T follicular helper cell (primary cell): ENCODE measurements around the gene RBM28.
"Not testable (repeated sequence)": the region's sequence is repeated elsewhere in the genome, so short reads cannot be mapped to it uniquely, and the experiment has no call there.

ENCODE experiments used
- DNase-seq: peaks from one replicate; pipeline ENCODE4 v3.0.0-alpha.2; 2020; ENCODE audit warnings: low read depth

RBM28 gene

DNA sequence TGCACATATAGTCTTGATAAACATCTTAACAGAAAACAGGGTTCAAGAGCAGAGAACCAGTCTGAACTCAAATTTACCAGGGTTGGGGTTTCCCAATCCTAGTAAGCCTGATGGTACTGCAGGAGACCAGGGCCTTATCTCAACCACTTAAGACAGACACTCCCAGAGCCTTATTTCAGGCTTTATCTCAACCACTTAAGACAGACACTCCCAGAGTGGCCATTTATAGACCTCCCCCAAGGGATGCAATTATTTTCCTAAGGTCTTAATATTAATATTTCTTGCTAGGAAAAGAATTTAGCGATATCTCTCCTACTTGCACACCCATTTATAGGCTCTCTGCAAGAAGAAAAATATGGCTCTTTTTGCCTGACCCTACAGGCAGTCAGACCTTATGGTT, 63.3 kb downstream of the RBM28 start:
- DNase-seq = not testable (repeated sequence)

DNA sequence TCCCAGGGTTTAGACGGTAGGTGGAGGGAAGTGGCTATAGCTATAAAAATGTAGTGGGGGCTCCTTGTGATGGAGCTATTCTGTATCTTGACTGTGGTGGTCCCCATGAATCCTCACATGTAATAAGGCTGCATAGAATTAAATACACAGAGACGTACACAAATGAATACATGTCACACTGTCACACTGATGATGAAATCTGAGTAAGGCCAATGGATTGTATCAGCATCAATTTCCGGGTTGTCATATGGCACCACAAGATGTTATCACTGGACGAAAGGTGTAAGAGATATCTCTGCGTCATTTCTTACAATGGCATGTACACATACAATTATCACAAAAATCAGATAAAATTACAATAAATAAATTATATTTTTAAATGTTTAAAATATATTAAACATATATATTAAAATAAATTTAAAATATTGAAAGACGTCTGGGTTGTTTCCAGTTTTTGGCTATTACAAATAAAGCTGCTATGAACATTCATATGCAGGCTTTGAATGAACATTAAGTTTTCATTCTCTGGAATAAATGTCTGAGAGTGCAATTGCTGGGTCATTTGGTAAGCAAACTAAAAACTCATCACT, 64.5 kb downstream of the RBM28 start:
- no peak for DNase-seq

DNA sequence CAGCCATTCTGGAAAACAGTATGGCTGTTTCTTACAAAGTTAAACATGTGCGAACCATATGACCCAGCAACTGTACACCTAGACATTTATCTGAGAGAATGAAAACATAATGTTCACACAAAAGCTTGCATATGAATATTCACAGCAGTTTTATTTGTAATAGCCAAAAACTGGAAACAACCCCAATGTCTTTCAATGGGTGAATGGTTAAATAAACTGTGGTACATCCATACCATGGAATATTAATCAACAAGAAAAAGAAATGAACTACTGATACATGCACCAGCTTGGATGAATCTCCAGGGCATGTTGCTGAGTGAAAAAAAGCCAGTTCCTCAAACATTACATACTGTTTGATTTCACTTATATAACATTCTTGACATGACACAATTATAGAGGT, 65.3 kb downstream of the RBM28 start:
- DNase-seq = no peak

DNA sequence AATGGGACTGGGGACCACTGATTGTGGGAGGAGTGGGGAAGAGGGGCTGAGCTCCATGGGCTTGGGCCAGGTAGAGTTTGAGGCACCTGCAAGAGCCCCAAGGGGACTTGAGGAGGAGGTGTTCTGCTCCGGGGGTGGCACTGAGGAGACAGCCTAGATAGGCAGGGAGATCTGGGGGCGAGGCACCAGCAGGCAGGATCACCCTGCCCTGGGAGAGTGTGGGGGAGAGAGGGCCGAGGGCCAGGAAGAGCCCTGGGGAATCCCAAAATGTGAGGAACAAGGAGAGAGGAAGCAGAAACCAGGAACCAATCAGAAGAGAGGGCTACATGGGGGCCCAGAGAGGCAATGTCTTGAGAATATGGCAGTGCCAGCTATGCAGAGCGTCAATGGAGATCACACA, 68.0 kb downstream of the RBM28 start:
- DNase-seq = no peak

DNA sequence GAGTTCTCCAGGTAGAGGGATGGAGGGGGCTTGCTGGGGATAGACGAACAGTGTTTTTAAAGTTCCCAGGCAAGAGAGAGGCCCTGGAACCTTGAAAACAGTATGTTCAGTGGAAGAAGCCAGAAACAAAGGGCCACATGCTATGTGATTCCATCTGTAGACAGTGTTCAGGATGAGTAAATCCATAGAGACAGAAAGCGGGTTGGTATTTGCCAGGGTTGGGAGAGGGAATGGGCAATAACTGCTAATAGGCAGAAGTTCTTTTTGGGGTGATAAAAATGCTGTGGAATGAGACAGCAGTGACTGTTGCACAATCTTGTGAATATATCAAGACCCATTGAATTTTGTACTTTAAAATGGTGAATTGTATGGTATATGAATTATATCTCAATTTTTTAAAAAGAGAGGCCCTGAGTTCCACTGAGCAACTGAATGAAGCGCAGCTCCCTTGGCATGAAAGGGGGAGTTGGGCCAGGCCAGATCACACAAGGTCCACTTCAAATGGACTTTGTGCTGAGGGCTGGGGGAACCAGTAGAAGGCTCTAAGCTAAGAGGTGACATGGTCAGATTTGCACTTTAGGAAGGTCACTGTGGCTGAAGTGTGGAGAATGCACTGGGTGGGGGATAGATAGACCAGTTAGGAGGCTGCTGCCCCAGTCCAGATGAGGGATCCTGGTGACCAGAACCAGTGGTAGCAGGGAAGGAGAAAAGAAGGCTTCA, 68.7 kb downstream of the RBM28 start:
- no peak for DNase-seq

DNA sequence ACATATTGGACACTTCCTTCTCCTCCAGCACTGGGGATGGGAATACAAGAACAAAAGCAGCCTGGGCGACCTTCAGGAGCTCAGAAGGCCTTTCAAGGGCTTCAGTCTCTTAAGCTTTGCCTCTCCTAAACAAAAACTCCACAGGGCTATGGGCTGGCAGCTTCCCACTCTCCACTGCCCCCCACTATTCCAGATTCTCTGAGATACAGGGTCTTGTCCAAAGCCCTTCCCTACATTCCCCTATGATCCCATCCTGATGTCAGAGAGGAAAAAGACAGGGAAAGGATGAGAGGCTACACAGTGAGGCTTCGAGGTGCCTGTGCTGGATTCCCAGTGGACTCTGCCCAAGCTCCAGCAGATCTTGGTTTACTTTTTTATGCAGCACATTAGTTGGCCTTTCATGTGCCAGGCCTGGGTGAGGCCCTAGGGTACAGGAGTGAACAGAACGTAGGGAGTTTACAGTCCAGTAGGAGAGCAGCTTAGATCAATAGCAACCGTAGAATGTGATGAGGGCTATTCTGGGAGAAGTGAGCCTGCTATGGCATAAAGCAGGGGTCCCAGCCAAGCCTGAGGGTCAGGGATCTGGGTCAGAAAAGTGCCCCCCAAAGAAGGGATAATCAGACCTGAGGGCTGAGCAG, 69.3 kb downstream of the RBM28 start:
- no peak for DNase-seq

DNA sequence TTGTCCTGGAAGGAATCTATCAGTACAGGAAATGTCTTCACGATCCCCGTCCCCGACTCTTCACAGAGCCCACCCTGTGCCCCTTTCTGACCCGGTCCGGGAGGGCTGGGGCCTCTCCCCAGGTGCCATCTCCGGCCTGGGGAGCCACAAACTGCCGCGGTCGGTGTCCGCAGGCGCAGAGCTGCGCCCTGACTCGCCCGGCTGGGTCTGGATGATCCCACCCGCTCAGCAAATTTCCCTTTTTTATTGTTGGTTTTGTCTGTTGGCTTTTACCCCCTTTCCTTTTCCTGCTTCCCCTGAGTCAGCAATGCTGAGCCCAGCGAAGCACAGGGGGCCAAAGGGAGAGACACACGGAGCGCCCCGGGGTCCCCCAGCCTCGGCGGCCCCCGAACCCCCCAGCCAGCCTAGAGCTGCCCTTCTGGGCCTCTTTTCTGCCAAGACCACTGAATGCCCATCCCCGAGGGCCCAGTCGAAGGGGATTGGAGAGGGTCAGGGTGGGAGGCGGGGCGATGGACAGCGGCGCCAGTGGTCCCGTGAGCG, 71.7 kb downstream of the RBM28 start:
- no peak for DNase-seq

DNA sequence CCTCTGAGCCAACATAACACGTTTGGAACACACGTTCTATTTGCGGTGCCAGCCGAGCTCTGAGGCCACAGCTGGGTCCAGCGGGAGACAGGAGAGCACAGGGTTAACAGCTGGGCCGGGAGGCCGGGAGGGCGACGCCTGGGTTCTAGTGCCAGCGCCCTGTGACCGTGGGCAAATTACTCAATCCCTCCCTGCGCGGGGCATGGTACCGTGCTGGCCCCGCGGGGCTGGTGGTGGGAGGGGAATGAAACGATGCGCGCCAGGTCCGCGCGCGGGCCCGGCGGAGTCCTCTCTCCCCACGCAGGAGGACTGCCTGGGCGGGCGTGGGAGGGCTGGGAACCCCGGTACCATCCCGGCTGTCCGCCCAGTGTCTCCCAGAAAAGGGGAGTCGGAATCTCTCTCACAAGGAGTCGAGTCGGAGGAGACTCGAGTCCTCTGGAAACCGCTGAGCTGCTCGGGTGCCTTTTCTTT, 72.2 kb downstream of the RBM28 start:
- DNase-seq = no peak

DNA sequence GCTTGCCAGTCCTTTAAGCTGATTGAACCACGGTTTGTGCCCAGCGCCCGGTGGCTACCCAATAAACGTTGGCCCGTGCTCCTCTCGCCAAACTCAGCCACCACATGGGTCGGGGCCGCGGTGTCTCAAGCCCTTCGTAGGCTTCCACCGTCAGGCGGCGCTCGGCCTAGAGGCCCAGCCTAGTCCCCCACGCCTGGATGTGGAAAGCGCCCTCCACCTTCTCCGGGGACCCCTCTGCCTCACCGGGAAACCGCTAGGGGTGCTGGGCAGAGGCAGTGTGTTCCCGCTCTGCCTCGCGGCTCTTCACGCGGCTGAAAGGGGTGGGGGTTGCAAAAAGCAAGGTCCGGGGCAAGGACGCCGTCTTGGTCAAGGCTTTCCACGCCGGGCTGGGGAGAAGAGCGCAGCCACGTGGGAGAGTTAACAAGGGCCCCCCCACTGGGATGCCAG, 72.9 kb downstream of the RBM28 start:
- no peak for DNase-seq

DNA sequence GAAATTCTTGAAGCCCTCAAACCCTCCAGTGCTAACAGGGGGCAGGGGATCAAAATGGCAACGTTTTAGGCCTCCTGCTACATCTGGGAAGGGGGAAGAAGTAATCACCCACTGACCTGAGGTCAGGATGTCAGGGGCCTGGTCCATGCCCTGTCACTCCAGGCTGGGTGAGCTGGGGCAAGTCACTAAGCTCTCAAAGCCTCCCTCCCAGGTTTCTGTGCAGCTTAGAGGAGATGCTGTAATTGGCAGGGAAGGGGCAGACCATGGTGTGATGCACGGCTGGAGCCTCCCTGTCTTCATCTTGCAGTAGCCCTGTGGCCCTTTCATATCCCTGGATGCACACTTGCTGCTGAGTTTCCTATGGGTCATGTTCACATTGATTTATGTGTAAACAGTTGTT, 75.5 kb downstream of the RBM28 start:
- no peak for DNase-seq

DNA sequence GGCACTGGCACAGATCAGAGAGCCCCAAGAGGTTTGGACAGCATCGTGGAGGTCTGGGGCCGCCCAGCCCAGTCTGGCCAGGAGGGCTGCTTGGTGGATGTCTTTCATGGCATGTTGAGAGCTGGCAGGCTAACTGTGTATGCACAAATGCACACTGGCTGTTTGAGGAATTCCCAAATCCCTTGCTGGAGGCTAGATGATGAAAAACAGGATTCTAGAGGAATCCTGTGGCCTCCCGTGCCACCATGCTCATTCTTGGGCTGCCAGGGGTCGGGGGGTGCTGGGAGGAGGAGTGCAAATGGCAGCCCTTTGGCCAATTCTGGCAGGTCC, 76.1 kb downstream of the RBM28 start:
- DNase-seq = no peak

DNA sequence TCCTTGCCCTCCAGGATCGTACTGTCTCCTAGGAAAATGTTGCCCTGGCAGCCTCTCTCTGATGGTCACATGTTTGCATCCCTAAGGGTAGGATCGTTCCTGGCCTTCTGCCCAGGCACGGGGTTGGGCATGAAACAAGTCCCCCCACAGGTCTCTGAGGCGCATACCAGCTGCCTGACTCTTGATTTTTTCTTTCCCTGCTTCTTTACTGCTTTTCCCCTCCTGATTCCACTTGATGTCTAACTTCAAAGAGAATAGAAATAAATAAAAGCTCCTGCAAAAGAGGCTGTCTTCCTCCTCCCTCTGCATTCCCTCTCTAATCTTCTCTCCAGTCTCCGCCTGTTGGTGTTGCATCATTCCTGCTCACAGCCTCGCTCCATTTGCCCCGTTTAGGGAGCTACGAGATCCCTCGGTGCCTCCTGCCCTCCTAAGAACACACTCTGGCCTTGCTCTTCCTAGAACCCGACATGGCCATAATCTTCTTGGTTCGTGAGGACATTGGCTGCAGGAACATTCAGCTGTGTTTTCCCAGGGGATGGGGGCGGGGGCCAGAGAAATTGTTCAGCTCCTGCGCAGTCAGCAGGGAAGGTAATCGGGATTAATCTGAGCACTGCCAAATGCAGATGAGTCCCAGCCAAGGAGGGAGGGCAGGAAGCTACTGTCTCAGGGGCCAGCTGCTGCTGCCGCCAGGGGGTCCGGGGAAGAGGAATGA, 76.7 kb downstream of the RBM28 start:
- no peak for DNase-seq

DNA sequence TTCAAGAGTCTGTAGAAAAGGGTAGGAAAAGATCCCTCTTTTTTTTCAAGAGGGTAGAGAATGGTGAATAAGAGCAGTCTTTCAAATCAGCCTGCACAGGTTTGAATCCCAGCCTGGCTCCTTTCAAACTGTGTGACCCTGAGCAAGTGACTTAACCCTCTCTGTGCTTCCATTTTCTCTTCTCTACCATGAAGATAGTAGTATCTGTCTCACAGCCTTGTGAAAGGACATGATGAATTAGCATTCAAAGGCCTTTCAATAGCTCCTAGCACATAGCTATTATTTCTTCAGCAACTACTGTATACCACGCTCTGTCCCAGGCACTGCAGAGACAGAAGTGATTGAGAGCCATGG, 77.2 kb downstream of the RBM28 start:
- no peak for DNase-seq

DNA sequence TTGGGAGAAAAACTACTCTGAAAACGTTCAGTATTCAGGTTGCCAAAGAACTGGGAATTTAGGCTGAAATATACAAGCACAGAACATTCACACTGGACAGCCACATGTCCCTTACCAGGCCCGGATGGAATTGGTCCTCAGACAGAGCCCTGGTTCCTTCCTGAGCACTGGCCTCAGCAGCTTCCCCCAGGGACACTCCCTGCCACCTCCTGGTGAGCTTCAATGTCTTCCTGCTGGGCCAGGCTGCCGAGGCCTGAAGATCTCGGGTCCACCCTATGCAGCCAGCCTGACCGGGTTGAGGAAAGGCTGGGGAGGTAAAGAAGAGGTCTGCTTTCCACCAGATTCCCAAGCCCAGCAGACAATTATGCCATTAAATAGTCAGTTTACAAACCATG, 77.8 kb downstream of the RBM28 start:
- DNase-seq = no peak

DNA sequence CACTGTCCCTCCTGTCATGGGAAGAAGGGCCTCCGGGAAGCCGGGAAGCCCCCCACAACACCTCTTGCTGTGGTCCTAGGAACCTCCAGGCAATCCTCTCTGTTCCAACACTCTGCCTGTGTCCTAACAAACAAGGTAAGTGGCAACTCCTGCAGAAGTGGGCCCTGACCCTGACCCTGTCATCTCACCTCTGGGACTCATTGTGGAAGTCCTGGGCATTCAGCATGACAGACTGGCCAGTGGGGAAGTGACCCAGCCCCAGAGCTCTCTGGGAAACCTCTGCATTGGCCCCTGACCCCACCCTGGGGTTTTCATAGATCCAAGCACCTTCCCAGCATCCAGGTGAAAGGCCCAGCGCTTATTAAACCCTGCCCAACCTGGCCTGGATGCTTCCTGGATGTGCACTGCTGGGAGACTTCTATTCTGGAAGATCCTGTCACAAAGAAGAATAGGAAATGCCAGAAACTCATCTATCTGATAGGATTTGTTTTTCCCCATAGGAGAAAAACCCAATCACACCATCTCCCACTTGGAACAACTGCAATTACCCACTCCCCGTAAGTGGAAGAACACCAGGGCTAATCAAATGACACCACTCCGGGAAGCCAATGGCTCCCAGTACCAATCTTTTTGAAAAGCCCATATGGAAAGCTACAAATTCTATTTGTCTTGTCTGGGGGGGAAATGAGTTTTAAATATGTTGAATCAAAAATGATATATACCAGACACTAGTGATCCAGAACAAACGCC, 78.4 kb downstream of the RBM28 start:
- DNase-seq = no peak

DNA sequence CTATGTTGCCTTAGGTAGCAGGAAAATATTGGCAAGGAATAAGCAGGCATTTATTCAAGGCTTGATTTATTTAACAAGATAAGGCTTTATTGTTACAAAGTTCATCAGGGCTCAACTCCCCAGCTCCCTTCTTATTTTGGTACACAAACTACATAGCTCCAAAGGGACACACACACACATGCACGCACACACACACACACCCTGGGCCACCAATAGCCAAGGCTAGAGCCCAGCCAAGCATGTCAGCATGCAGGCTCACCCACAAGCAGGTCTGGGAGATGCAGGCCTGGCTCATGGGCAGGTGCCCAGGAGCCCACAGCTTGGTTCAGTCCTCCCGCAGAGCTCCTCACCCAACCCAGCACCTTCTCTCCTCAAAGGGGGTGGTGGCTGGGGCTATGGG, 79.2 kb downstream of the RBM28 start:
- DNase-seq = no peak

DNA sequence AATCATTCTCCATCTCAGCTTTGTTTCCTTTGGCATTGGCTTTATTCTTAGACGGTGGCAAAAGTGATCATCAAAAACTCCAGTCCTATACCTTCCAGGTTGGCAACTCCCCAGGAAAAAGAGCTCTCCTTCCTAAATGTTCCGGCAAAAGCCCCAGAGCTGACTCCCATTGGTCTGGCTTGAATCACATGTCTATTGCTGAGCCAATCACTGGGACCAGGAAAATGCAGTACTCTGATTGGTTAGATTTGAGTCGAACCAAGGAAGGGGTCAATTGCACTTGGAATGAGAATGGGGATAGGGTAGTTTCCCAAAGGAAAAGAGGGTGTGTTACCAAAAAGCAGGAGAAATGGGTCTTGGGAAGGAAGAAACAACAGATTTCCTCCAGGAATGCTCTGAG, 80.3 kb downstream of the RBM28 start:
- DNase-seq = no peak

DNA sequence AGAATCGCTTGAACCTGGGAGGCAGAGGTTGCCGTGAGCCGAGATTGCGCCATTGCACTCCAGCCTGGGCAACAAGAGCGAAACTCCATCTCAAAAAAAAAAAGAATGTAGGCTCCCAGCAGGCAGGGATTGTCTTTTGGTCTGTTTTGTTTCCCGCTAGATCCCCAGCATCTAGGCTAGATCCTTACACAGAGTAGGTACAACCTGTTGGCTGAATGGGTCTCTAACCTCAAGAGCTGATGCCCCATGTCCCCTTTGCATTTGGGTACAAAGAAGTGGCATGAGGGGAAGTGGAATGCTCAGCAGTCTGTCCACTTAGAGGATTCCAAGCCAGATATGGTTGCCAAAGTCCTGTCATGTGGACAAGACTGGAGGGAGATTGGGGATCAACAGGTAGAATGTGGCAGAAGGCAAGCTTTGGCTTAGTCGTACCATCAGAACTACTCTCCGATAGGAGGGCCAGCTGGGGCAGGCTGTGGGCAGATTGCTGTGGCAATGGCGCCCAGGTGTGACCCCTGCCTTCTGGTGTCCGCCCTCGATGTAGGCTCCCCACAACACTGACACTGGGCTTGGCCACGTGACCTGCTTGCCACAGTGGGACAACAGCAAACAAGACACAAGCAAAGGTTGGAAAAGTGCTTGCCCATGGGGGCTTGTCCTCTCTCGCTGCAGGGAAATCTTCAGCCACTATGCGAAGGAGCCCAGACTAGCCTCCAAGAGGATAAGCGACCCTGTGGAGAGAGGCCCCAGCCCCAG, 81.3 kb downstream of the RBM28 start:
- DNase-seq = no peak

DNA sequence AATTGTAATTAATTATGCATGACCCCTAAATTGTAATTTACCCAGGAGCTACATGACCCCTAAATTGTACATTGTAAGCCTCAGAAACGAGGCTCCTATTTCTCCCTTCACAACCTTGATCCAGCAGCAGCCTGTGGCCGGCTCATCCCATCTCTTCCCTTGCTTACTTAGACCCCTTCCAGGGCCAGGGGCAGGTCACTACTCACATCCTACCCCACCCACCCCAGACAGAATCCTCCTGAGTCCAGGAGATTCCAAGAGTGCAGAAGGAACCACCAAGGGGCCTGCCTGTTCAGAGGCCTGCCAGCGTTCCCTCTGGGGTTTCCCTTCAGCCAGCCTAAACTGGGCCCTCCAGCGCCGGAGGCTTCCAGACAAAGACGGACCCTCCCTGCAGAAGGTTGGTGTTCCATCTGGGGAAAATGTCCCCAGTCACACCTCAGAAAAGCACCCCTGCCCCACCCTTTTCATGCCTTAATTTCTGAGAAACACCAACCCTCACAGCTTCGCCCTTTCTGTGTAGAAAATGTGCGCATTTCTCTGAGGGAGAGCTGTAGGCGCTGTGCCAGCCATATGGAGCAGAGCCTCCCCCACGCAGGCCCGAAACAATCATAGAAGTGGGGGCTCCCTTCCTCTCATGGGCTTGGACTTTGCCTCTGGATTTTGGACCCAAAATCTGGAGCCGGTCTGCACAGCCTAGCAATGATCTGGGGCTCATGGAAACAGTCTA, 83.5 kb downstream of the RBM28 start:
- no peak for DNase-seq
